Mesendoderm (in vitro differentiated cells): Measurements from ENCODE around the gene ITGB7.

Experiments used
- DNase-seq: peaks from one replicate; pipeline ENCODE4 v3.0.0; 2013
- H2AK5ac ChIP-seq: 2 replicates; pipeline ENCODE4 v1.6.1; 2013; ENCODE audit warnings: low read length, inconsistent platforms
- H2BK120ac ChIP-seq: 2 replicates; pipeline ENCODE4 v1.6.1; 2013; ENCODE audit warnings: low read depth, mild to moderate bottlenecking, low read length, moderate library complexity, mixed read lengths
- H2BK15ac ChIP-seq: replicated peaks from 2 replicates; pipeline ENCODE4 v1.6.1; 2013; ENCODE audit warnings: low read depth, mild to moderate bottlenecking, moderate library complexity
- H2BK5ac ChIP-seq: 2 replicates; pipeline ENCODE4 v1.6.1; 2013; ENCODE audit warnings: low read length, inconsistent platforms
- H3K18ac ChIP-seq: 2 replicates; pipeline ENCODE4 v1.6.1; 2013; ENCODE audit warnings: mild to moderate bottlenecking, low read length, mixed read lengths
- H3K23ac ChIP-seq: one replicate; pipeline ENCODE4 v1.6.1; 2013; ENCODE audit warnings: low read length
- H3K27ac ChIP-seq: 2 replicates; pipeline ENCODE4 v1.5.1; 2013; ENCODE audit warnings: low read depth, mild to moderate bottlenecking, inconsistent platforms, low read length, moderate library complexity
- H3K27me3 ChIP-seq: 2 replicates; pipeline ENCODE4 v1.6.1; 2013; ENCODE audit warnings: low read length, control low read depth, mild to moderate bottlenecking, inconsistent platforms; ENCODE audit not compliant: insufficient read depth, poor library complexity
- H3K36me3 ChIP-seq: 2 replicates; pipeline ENCODE4 v1.6.1; 2013; ENCODE audit warnings: low read length, inconsistent platforms; ENCODE audit not compliant: control insufficient read depth, insufficient read depth
- H3K4ac ChIP-seq: one replicate; pipeline ENCODE4 v1.6.1; 2013; ENCODE audit warnings: low read depth, mild to moderate bottlenecking, low read length, moderate library complexity
- H3K4me1 ChIP-seq: 2 replicates; pipeline ENCODE4 v1.6.1; 2013; ENCODE audit warnings: low read depth, low read length, inconsistent platforms; ENCODE audit not compliant: control insufficient read depth
- H3K4me2 ChIP-seq: 2 replicates; pipeline ENCODE4 v1.6.1; 2013; ENCODE audit warnings: low read length
- H3K4me3 ChIP-seq: 2 replicates; pipeline ENCODE4 v1.5.1; 2013; ENCODE audit warnings: mild to moderate bottlenecking, low read length
- H3K56ac ChIP-seq: one replicate; pipeline ENCODE4 v1.6.1; 2013; ENCODE audit warnings: low read length
- H3K79me1 ChIP-seq: 2 replicates; pipeline ENCODE4 v1.6.1; 2013; ENCODE audit warnings: low read length, inconsistent platforms
- H3K79me2 ChIP-seq: 2 replicates; pipeline ENCODE4 v1.6.1; 2013; ENCODE audit warnings: mild to moderate bottlenecking, low read length; ENCODE audit not compliant: control insufficient read depth, insufficient read depth
- H3K9ac ChIP-seq: 2 replicates; pipeline ENCODE4 v1.6.1; 2013; ENCODE audit warnings: low read length, inconsistent platforms
- H4K5ac ChIP-seq: one replicate; pipeline ENCODE4 v1.6.1; 2013; ENCODE audit warnings: low read length
- H4K8ac ChIP-seq: one replicate; pipeline ENCODE4 v1.6.1; 2013; ENCODE audit warnings: low read depth, mild to moderate bottlenecking, control low read depth, low read length, moderate library complexity
- WGBS: extraction: QIAGEN DNeasy Blood & Tissue Kit; methylation state at CpG from one replicate; pipeline ENCODE4 v1.1.7; 2013; ENCODE audit warnings: low lambda C conversion rate, missing lambda C conversion rate; ENCODE audit not compliant: insufficient coverage; ENCODE audit errors: extremely low coverage; 5-methylcytosine and 5-hydroxymethylcytosine counted together

The ITGB7 gene

GRCh38 chr12:53186745-53187144, 20.3 kb downstream of the ITGB7 start:
- Histone ChIP-seq H3K56ac (no peak overlapping the region), H2AK5ac (no peak overlapping the region), H3K4ac (no peak overlapping the region), H4K5ac (no peak overlapping the region), H3K4me3 (no peak overlapping the region), H3K23ac (no peak overlapping the region), H3K27ac (no peak overlapping the region), H2BK5ac (no peak overlapping the region), H3K79me1 (peaks cover 9% of the 10 kb centered on the region), H3K9ac (no peak overlapping the region), H3K4me1 (peaks cover 2% of the 10 kb centered on the region), H2BK15ac (no peak overlapping the region), H3K4me2 (no peak overlapping the region), H3K27me3 (no peaks in the 10 kb centered on the region), H3K18ac (no peak overlapping the region), H4K8ac (no peak overlapping the region), H3K79me2 (peaks cover 2% of the 10 kb centered on the region), H3K36me3 (peaks cover 9% of the 10 kb centered on the region), H2BK120ac (no peak overlapping the region)
- no peak for DNase-seq
- no CpG with 5 or more reads among the region's 4 CpGs for WGBS

GRCh38 chr12:53185582-53186153, 21.4 kb downstream of the ITGB7 start:
- no peak overlapping the region for H2BK15ac ChIP-seq
- WGBS, result no CpG with 5 or more reads among the region's 3 CpGs
- H4K5ac ChIP-seq, result no peak overlapping the region
- no peak for DNase-seq
- H3K27ac ChIP-seq, result no peak overlapping the region
- H2BK120ac ChIP-seq, result no peak overlapping the region
- H3K79me1 ChIP-seq, result peaks cover 9% of the 10 kb centered on the region
- peaks cover 2% of the 10 kb centered on the region for H3K79me2 ChIP-seq
- H2BK5ac ChIP-seq, result no peak overlapping the region
- H3K18ac ChIP-seq, result no peak overlapping the region
- H3K9ac ChIP-seq, result no peak overlapping the region
- H3K23ac ChIP-seq, result no peak overlapping the region
- H3K4me2 ChIP-seq, result no peak overlapping the region
- H3K36me3 ChIP-seq, result peaks cover 9% of the 10 kb centered on the region
- no peak overlapping the region for H4K8ac ChIP-seq
- no peak overlapping the region for H3K4ac ChIP-seq
- H2AK5ac ChIP-seq, result no peak overlapping the region
- no peak overlapping the region for H3K4me3 ChIP-seq
- peaks cover 2% of the 10 kb centered on the region for H3K4me1 ChIP-seq
- no peak overlapping the region for H3K56ac ChIP-seq
- H3K27me3 ChIP-seq, result no peaks in the 10 kb centered on the region

- H3K23ac ChIP-seq, result no peak overlapping the region
- H2BK15ac ChIP-seq, result no peak overlapping the region
- H3K79me1 ChIP-seq, result peaks cover 9% of the 10 kb centered on the region
- H3K4ac ChIP-seq, result no peak overlapping the region
- no peak overlapping the region for H3K27ac ChIP-seq
- H3K4me3 ChIP-seq, result no peak overlapping the region
- no peak overlapping the region for H3K18ac ChIP-seq
- H3K79me2 ChIP-seq, result peaks cover 2% of the 10 kb centered on the region
- H2BK5ac ChIP-seq, result no peak overlapping the region
- H2AK5ac ChIP-seq, result no peak overlapping the region
- H3K9ac ChIP-seq, result no peak overlapping the region
- peaks cover 2% of the 10 kb centered on the region for H3K4me1 ChIP-seq
- H3K27me3 ChIP-seq, result no peaks in the 10 kb centered on the region
- H3K56ac ChIP-seq, result no peak overlapping the region
- H4K5ac ChIP-seq, result no peak overlapping the region
- H3K4me2 ChIP-seq, result no peak overlapping the region
- H3K36me3 ChIP-seq, result peaks cover 9% of the 10 kb centered on the region
- no CpG with 5 or more reads among the region's 6 CpGs for whole genome bisulfite sequencing
- H4K8ac ChIP-seq, result no peak overlapping the region
- DNase-seq, result no peak
- no peak overlapping the region for H2BK120ac ChIP-seq
Measured at GRCh38 chr12:53184828-53185227, 22.2 kb downstream of the ITGB7 start.

- no peak overlapping the region for H3K4me2 ChIP-seq
- no peak overlapping the region for H3K56ac ChIP-seq
- H3K4me3 ChIP-seq, result no peak overlapping the region
- H3K18ac ChIP-seq, result no peak overlapping the region
- H2BK120ac ChIP-seq, result no peak overlapping the region
- peaks cover 2% of the 10 kb centered on the region for H3K4me1 ChIP-seq
- no peak overlapping the region for H2AK5ac ChIP-seq
- no peak overlapping the region for H4K8ac ChIP-seq
- H3K36me3 ChIP-seq, result peaks cover 9% of the 10 kb centered on the region
- no peak for DNase-seq
- no peak overlapping the region for H3K23ac ChIP-seq
- peak overlapping the region; percentile 8 for H3K9ac ChIP-seq
- H3K79me2 ChIP-seq, result peaks cover 2% of the 10 kb centered on the region
- H3K27ac ChIP-seq, result no peak overlapping the region
- H4K5ac ChIP-seq, result no peak overlapping the region
- no peak overlapping the region for H3K4ac ChIP-seq
- no peaks in the 10 kb centered on the region for H3K27me3 ChIP-seq
- H2BK5ac ChIP-seq, result no peak overlapping the region
- no peak overlapping the region for H2BK15ac ChIP-seq
- WGBS, result no CpG with 5 or more reads among the region's 2 CpGs
- peaks cover 9% of the 10 kb centered on the region for H3K79me1 ChIP-seq
Measured at GRCh38 chr12:53182903-53183302, 24.1 kb downstream of the ITGB7 start.

GRCh38 chr12:53181935-53182334, 25.1 kb downstream of the ITGB7 start:
- H2BK5ac ChIP-seq, result no peak overlapping the region
- H2BK120ac ChIP-seq, result no peak overlapping the region
- WGBS, result no CpG with 5 or more reads among the region's 2 CpGs
- no peaks in the 10 kb centered on the region for H3K27me3 ChIP-seq
- no peak overlapping the region for H2BK15ac ChIP-seq
- H3K36me3 ChIP-seq, result peaks cover 9% of the 10 kb centered on the region
- H3K18ac ChIP-seq, result no peak overlapping the region
- peak overlapping the region; percentile 94 for H3K9ac ChIP-seq
- no peak overlapping the region for H3K4ac ChIP-seq
- no peak overlapping the region for H4K8ac ChIP-seq
- H2AK5ac ChIP-seq, result no peak overlapping the region
- H3K56ac ChIP-seq, result peak overlapping the region; percentile 98
- no peak for DNase-seq
- no peak overlapping the region for H4K5ac ChIP-seq
- H3K4me1 ChIP-seq, result peaks cover 2% of the 10 kb centered on the region
- no peak overlapping the region for H3K27ac ChIP-seq
- H3K4me3 ChIP-seq, result no peak overlapping the region
- no peak overlapping the region for H3K23ac ChIP-seq
- peaks cover 2% of the 10 kb centered on the region for H3K79me2 ChIP-seq
- peak overlapping the region; percentile 13 for H3K4me2 ChIP-seq
- H3K79me1 ChIP-seq, result peaks cover 9% of the 10 kb centered on the region
